Loucy (cell line): ENCODE results near the gene TMEM147.

ENCODE experiments used
- EZH2phosphoT487 ChIP-seq: fragments of 200-600 bp; IDR thresholded peaks from 2 replicates; pipeline ENCODE4 v1.6.1; 2018; ENCODE audit warnings: antibody characterized with exemption, mild to moderate bottlenecking, moderate library complexity, borderline replicate concordance
- TF ChIP-seq, protein P1 (sequence below): fragments of 200-600 bp; sonication (generic); conservative IDR thresholded peaks from 2 replicates; pipeline ENCODE4 v1.5.1; 2014; ENCODE audit warnings: mild to moderate bottlenecking, antibody characterized with exemption, low read length

- TF ChIP-seq, protein P1, sequence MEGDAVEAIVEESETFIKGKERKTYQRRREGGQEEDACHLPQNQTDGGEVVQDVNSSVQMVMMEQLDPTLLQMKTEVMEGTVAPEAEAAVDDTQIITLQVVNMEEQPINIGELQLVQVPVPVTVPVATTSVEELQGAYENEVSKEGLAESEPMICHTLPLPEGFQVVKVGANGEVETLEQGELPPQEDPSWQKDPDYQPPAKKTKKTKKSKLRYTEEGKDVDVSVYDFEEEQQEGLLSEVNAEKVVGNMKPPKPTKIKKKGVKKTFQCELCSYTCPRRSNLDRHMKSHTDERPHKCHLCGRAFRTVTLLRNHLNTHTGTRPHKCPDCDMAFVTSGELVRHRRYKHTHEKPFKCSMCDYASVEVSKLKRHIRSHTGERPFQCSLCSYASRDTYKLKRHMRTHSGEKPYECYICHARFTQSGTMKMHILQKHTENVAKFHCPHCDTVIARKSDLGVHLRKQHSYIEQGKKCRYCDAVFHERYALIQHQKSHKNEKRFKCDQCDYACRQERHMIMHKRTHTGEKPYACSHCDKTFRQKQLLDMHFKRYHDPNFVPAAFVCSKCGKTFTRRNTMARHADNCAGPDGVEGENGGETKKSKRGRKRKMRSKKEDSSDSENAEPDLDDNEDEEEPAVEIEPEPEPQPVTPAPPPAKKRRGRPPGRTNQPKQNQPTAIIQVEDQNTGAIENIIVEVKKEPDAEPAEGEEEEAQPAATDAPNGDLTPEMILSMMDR: peak; percentile 88
- TF ChIP-seq EZH2phosphoT487: no peak
Observed at GRCh38 chr19:35509861-35510625, 35.4 kb upstream of the TMEM147 start.
